ENCODE data around the gene TNS1.

TNS1 gene

DNA sequence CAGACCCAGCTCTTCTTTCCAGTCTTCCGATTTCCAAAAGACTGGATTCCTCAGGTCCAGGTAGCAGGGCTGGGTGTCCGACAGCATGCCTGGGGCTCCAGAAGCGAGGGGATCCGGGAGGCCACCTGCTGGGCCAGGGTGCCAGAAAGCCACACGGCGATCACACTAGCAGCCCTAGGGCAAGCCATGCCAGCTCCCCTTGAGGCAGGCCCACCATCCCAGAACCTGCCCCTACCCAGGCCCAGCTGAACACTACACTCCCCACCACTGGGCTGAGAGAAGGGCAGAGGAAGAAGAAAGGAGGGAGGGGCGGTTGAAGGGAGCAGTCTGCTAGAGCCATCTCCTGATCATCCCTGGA lies 163.1 kb downstream of the TNS1 start:
- no peak for DNase-seq (ENCODE audit: low spot score)
- TF ChIP-seq, protein P1, sequence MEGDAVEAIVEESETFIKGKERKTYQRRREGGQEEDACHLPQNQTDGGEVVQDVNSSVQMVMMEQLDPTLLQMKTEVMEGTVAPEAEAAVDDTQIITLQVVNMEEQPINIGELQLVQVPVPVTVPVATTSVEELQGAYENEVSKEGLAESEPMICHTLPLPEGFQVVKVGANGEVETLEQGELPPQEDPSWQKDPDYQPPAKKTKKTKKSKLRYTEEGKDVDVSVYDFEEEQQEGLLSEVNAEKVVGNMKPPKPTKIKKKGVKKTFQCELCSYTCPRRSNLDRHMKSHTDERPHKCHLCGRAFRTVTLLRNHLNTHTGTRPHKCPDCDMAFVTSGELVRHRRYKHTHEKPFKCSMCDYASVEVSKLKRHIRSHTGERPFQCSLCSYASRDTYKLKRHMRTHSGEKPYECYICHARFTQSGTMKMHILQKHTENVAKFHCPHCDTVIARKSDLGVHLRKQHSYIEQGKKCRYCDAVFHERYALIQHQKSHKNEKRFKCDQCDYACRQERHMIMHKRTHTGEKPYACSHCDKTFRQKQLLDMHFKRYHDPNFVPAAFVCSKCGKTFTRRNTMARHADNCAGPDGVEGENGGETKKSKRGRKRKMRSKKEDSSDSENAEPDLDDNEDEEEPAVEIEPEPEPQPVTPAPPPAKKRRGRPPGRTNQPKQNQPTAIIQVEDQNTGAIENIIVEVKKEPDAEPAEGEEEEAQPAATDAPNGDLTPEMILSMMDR (IDR thresholded peaks at IDR 0.05; ENCODE audit: extremely low read depth, missing control alignments): no peak

DNA sequence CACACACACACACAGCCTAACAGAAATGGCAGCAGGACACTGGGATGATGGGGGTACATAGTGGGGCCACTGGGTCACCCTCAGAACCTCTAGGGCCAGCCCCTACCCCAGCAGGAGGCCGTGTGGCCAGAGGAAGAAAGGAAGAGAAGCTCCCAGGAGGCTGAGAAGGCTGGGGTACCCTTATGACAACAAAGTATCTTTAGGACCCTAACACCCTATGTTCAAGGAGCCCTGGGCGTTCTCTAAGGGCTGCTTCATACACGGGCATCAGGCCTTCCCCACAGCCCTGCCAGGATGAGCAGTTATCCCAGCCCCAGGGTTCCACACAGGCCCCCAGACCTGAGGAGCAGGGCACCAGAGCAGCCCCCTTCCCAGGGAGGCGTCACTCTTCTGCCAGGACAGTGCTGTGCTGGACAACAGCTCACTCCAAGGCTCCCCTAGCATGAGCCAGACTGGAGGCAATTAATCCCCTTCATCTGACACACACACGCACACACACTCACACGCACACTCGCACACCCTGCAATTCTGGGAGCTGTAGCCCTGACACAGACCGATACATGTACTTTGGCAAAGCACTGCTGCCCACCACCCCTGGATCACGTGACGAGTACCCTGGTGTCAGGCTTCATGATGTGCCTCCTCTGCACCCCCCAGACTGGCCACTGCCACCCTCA lies 163.6 kb downstream of the TNS1 start:
- TF ChIP-seq, protein P1 (IDR thresholded peaks at IDR 0.05; ENCODE audit: extremely low read depth, missing control alignments): no peak
- no peak for DNase-seq (ENCODE audit: low spot score)

DNA sequence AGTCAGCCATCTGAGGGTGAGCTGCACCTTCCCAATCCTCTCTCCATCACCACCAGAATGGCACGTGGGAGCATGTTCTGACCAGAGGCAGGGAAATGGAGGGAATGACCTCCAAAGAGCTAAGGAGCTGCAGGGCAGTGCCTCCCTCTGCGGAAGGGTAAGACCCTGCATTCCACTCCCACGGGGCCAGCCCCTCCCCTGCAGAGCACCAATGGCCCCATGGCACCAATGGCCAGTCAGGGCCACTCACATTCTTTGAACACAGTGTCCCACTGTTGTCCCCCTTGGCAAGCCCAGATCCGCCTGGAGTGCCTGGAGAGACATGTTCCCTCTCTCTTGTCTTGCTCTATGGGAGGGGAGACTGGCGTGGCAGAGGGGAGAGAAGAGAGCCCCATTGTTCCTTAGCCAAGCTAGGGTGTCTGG lies 164.4 kb downstream of the TNS1 start:
- DNase-seq (ENCODE audit: low spot score): no peak
- TF ChIP-seq, protein P1 (IDR thresholded peaks at IDR 0.05; ENCODE audit: extremely low read depth, missing control alignments): no peak

DNA sequence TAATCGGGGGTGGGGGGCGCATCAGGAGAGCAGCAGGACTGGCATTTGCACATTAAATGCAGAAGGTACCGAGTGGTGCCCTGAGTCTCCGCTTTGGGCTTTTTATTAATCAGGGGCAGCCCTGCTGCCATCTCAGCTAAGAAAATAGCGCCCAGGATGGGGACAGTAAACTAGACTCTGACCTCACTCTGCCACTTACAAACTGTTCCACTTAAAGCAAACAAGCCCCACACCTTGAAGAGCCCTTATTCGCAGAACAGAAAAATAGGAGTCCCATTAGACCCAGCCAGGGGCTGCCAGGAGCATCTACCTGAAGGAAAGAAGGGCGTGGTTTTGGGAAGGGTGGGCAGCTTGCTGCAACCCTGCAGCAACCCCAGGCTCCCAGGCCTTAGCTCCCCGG lies 165.3 kb downstream of the TNS1 start:
- DNase-seq (ENCODE audit: low spot score): no peak
- TF ChIP-seq, protein P1 (IDR thresholded peaks at IDR 0.05; ENCODE audit: extremely low read depth, missing control alignments): no peak

DNA sequence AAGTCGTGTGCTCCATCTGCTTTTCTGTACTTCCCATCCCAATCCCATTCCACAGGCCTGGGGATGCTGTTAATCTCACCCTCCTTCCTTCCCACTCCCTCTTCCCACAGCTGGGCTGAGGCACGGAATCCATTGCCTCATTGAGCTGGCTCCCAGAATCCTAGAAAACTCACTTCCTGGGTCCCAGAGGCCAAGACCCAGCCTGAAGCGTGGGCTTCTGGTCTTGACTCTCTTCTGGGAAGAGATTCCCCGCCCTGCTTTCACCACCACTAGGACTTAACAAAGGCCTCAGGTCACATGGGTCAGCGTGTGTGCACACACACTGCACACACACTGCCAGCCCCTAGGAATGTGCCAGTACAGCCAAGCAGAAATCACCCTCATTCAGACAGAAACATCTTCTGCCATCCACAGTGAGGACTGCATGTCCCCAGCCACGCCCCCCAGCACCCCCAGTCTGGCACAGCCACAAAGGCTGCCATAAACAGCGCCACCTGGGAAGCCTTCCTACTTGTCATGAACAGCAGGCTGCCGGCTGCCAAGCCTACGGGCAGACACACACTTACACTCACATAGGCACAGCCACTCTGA lies 165.8 kb downstream of the TNS1 start:
- DNase-seq (ENCODE audit: low spot score): no peak
- TF ChIP-seq, protein P1 (IDR thresholded peaks at IDR 0.05; ENCODE audit: extremely low read depth, missing control alignments): no peak

DNA sequence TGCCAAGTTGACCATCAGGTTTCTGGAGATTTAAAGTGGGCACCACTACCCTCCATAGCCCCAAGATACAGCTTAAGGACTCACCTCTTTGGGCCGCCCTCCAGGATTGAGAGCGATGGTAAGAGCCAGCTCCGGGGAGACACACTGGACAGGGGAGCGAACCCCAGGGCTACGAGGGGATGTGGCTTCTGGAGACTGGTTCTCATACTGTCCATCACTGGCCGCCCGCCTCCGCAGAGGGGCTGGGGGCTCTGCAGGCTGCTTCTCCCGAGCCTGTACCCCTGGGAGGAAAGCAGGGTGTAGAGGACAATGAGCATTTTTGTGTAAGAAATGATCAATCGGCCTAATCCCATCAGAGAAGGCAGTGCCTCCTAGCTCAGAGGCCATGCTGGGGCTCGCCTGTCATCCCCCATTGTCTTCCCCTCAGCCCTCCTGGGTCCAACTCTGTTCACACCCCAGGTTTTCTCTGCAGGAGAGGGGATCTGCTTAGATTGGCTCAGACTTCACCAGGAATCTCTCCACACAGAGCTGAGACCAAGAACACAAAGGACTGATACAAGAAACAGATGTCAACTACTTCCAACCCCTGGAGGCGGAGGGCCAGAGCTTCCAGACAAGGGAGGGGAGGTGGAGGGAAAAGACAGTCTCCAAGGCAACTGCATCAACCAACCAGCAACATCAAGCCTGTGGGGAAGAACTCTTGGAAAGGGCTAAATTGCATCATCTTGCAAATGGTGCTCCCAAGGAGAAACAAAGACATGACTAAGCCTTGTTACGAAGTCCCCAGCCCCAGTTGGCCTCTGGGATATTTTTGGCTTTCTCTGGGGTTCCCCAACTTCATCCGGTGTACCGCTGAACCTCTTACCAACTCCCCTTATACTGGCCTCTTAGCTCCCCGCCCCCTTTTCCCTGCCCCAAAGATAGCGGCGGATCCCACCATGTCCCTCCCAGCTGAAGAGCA lies 166.6 kb downstream of the TNS1 start:
- TF ChIP-seq, protein P1 (IDR thresholded peaks at IDR 0.05; ENCODE audit: extremely low read depth, missing control alignments): no peak
- DNase-seq (ENCODE audit: low spot score): no peak
